NK-92 (cell line): Measurements from ENCODE around the gene HOXD13.

Experiments
- DNase-seq: peaks from one replicate; lab custom pipeline; 2025; ENCODE audit not compliant: unreplicated experiment; lab: John Stamatoyannopoulos, UW

HOXD13 gene

DNA sequence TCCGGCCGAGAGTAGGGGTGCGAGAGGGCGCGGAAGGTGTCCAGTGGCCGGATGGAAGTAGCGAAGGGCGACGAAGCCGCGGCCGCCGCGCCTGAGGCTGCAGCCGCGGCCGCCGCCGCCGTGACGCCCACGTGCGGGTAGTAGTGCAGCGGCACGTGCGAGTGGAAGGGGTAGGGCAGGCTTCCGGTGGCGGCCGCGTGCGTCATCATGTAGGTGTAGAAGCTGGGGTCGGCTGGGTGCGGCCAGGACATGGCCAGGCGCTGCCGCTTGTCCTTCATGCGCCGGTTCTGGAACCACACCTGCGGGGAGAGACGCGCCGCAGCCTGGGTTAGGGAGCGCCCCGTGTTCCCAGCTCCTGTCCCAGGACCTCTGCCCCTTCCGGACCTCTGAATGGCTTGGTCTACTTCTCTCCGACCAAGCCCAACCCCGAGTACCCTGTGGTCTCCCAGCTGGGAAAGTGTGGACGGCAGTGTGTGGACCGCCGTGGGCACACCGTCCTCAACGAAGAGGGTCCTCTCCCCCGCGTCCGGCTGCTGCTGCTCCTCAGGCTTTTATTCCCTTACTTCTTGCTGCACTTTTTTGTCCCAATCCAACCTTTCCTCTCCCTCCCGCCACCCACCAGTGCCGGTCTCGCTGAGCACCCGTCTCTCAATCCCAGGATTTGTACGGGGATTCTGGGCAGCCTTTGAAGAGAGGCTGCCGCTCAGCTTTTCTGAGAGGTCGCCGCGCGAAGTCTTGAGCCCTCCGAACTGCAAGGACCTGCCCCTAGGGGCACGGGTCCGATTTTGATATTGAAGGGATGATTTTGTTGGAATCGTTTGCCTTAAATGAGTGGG lies 11.8 kb upstream of the HOXD13 start:
- no peak for DNase-seq

DNA sequence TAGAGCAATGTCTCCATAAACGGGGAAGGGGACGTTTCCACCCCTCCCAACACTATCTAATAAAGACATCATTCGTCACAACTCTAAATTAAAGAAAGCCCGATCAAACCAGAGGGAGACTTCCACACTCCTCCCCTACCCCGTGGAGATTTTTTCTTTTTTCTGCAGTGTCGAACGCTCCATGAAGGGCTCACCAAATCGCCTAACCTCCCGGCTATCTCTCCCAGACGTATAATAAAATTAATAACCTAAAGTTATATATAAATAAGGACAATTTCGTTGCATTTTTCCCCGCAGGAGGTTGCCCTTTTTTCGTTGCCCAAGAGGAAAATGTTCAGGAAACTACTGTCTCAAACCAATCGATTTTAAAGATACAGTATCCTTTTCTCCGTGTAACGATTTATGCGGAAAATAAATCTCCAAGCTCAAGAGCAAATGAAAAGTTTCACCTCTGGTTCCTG lies 11.1 kb upstream of the HOXD13 start:
- no peak for DNase-seq

DNA sequence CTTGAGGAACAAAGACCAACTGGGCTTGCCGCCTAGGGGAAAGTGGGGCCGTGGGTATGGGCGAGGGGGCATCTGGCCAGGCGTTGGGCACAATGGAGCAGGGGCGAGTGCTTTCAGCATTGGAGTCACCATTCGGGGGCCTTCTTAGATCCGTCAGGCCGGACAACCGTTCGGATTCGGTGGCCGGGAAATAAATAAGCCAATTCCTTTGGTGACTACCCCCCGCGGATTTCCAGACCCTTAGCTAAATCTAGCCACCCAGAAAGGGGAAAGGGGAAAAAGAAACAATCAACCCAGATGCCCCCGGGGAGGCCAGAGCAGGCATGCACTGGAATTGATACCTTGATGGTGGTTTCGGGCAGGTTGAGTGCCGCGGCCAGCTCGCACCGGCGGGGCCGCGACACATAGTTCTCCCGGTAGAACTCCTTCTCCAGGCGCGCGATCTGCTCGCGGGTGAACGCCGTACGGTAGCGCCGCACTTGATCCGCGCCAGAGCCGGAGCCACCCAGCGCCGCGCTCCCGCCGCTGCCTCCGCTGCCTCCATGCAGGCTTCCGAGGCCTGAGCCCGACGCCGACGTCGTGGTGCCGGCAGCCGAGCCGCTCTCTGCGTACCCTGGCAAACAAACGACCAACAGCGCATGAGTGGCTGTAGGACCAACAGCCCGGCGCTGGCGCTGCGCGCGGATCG lies 10.5 kb upstream of the HOXD13 start:
- DNase-seq: no peak

DNA sequence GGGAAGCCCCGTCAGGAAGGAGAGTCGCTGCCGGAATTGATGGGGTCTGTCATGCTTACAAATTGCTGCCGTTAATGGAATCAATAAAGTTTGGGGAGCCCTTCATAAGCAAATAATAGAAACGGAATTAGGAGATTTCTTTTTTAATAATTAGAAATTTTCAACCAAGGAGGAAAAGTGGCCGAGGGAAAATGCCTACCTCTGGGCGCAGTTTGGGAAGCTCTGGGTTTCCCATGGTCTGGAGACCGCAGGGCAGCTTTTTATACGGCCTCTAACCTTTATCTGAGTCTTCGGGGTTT lies 10.0 kb upstream of the HOXD13 start:
- no peak for DNase-seq

DNA sequence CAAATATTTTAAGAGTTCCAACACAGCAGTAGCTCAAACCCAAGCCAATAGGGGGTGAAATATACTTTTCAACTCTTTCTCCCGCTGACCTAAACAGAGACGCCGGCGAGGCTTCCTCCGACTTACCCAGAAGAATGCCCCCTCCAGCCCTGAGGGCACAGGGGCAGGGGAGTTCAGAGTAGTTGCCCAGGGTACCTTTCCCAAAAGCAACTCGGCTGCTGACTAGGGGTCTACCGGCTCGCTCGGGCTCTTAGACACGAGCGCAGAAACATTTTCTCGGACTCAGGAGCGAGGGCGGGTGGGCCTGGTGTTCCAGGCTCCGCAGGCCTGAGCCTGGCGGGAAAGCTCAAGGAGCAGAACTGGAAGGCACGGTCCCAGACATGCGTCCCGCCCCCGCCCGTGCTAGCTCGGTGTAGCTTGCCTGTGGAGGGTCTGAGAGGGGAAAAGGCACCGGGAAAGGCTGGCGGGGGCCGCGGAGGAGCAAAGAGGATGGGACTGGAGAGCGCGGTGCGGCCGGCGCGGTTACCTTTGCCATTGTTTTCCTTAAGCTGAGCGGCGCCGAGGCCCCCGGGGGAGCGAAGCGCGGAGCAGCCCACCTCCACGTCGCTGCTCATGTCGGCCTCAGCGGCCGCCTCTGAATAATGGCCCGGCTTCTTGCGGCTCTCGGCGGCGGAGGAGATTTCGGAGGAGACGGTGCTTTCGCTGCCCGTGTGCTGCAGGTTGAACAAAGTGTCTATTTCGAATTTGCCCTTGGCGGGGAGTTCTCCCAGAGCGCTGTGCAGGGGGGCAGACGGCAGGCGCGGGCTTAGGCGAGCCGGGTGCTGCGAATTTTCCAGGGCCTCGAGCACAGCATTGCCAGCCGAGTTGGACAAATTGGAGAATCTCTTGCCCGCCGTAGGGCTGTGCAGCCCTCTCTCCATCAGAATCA lies 9.4 kb upstream of the HOXD13 start:
- DNase-seq: no peak

DNA sequence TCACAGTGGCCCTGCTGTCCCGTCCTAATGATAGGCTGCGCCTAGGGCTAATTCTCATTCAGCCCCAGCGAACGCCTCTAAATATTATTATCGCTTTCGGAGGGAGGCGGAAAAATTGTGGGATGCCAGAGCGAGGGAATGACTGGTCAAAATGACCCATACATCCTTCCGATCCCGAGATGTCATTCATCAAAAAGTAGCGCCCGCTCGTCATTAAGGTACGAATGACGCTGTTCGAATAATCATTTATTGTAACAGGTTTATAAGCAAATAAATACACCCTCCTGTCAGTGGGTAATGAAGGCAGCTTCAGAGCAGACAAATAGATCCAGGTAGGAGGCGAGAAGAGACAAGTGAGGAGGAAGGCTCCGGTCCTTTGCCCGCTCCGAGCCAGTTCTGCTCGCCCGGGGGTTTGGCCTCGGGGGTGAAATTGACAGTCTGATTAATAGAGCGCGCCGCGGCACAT lies 8.7 kb upstream of the HOXD13 start, which contains the start of gene EVX2:
TSS of gene EVX2 (minus strand) at position 167 of the 466 bp plus-strand sequence. CDS start 186 bp downstream, outside the sequence.
- no peak for DNase-seq

DNA sequence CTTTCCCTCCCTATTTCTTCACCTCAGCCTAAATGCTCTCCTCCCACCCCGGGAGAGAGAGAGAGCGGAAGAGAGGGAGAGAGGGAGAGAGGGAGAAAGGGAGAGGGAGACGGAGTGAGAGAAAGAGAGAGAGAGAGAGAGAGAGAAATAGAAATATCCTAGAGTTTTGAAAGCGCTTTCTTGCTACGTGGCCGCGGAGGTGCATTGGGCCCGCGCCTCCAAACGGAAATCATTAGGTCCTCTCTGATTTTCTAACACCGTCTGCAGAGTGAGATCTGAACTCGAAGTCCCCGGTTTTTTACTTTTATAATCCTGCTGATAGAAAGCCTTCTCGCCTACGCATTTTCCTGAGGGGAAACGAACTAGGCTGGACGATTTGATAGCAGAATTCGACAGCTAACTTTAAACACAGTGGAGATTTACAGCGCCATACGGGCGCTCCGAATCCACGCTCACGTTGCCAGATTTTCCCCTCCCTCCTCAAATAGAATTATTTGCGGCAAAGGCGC lies 7.9 kb upstream of the HOXD13 start:
- DNase-seq: no peak

DNA sequence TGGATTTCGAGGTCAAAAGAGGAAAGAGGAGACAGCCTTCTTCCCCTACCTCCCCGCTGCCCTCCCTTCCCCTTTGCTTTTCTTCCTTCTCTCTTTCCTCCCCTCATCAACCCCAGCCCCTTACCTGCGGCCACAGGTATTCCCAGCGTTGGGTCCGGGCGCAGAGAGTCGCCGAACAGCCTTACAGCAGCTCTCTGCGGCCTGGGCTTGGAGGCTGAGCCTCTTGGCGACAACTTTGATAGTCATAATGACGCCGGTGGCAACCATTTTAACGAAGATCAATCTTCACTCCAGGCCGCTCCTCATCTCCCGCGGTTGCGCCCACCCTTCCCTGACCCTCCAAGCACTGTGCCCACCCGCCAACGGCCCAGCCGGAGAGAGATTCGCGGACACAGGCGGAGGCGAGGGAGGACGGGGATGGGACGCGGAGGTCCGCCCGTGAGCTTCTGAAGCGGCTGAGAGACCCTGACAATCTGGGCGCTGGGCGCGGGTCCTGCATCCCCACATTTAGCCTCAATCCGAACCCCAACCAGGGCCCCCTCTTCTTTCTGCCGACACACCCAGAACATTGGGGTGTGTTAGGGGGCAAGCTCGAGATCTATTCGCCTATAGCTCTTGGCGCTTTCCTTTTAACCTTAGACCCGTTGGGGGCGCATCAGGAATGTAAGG lies 7.3 kb upstream of the HOXD13 start:
- no peak for DNase-seq

DNA sequence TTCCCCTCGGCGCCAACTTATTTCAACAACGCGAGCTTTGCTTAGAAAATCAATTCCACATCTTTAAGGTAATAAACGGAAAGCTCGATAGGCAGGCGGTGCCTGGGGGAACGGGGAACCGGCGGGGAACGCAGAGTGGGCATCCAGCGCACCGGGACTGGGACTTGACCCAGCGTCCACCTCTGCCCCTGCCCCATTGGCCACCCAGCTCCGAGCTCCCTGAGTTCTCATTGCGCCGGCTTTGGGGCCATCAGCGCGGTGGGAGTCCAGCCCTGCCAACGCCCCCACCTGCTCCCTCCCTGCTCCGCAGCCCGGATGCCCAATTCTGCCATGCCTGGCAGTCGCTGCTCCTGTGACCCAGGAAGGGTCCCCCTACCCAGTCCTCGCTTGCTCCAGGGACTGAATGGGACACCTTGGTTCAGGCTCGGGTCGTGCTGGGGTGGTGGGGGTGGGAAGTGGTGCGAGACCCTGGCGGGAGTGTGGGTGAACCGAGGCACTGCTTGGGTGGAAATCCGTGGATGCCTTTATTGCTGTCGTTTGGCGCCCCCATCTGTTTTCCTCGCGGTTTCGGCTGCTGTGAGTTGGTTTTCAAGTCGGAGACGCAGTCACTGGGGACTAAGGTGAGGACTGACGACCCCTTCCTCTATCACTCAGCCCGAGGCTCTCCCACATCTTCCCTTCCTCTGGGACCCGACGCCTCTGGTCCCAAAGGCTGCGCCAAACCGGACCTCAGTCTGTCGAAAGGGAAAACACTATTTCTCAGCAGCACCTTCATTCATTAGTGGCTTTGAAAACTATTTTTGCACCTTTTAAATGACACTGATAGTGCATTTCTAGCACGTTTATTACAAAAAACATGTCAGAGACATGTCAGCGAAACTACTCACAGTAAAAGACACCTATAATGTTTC lies 6.4 kb upstream of the HOXD13 start:
- DNase-seq: no peak

DNA sequence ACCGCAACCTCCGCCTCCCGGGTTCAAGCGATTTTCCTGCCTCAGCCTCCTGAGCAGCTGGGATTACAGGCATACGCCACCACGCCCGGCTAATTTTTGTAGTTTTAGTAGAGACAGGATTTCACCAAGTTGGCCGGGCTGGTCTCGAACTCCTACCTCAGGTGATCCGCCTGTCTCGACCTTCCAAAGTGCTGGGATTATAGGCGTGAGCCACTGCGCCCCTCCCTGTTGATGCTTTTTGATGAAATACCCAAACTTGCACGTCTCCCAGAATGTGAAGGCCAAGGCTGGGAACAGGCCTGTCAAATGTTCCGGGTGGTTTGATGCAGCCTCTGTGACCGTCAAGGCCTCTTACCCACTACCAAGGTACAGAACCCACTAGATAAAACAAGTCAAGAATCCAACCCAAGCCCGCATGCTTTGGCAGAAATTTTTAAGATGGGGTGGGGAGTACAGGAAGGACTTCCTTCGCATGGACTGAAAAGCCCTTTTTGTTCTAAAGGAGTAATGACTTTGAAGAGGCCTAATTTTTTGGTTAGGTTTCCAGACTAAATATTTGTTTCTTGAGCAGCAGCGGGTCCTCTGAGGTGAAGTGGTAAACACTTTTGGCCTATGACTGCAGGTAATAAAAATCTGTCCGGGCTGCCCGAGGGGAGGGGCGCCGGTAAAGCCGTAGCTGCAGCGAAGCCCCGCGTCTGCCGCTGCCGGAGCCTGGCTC lies 5.0 kb upstream of the HOXD13 start:
- no peak for DNase-seq

DNA sequence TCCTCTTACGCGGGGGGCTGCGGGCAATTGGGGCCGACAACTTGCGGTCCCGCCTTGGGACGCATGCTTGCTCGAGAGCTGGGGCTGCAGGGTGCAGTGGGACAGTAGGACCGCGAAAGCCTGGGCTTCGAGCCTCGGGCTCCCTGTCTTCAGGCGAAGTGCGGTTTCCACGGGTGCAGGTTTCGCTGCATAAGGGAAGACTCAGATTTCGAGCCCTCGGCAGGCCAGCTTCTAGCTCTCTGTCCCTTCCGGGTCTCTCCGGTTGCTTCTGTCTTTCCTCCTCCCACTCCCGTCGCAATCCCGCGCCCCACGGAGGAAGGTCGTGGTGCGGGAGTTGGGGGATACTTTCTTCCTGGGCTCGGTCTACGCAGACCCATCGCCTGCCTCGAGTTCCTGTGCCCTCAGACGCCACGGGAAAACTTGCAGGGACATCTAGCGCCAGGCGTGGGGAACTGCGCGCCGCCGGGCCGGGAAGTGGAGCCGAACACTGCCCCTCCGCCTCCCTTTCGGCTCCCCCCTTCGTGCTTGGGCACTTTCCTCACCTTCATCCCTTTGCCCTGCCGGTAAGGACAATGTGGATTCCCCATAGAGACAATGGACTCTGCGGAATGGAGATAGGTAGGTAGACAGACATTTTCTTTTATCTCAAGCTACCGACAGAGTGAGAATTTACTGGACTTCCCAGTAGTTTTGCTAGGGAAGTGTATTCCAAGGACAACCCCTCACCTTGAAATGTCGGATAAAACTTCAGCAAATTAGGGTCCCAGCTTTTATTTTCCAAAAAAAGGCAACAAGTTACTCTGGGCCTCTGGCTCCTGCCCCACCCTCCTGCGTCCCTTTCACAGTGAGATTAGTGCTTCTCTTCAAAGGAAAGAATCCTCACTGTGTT lies 4.2 kb upstream of the HOXD13 start:
- DNase-seq: no peak

DNA sequence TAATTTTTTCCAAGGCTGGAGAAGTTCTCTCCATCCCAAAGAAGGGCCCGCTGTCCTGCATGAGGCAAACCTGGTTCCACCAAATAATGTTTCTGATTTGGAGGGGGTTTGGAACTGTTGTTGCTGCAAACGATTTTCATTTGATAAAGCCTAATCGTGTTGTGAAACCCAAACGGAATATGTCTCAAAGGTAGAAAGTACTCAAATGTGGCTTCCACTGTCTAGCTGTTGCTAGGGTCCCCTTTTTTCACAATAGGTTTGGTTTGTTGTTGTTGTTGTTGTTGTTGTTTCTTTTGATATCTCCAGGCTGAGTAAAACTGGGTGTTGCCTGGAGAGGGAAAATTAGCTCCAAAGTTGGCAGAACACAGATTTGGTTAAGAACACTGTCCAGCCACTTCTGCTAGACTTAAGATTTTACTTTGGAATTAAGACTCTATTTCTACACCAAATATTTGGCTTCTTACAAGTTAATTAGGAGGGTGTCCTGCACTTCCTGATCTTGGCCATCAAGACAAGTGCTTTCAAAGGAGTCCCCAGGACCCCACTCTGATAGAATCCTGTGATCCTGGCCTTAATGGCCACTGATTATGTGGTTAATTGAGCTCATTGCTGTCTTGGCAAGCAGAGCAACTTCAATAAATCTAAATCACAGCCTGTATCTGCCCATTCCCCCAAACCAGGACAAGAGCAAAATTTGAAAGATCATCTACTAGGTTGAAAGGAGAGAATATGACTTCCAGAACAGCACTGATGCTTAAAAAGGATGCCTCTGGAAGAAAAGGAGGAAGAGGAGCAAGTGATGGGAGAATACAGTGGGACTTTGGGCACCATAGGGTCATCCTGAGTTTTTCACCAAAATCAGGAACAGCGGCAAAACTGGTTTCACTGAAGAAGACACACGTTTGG lies 3.3 kb upstream of the HOXD13 start:
- DNase-seq: no peak

DNA sequence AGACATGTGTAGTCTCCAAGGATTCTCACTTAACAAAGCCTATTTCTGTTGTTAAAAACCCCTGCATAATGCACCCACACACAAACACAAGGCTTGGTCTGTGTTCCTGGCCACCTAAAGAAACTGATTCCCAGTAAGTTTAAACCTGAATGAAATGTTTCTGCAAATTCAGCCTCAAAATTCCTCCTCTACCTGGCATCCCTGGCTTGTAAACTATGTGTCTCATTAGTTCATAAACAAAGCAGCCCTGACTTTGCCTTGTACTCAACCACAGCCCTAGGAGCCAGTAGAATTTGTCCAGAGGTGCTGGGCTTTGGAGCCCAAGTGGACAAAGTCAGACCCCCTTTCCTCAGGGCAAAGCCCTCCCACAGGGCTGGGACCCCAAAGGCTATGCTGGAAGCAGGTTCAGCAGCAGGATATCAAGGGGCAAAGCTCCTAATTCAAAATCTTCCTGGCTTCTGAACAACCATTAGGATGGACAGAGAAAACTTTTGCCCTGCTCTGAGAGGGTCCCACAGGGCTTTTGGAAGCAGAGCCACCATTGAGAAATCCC lies 2.6 kb upstream of the HOXD13 start:
- no peak for DNase-seq

DNA sequence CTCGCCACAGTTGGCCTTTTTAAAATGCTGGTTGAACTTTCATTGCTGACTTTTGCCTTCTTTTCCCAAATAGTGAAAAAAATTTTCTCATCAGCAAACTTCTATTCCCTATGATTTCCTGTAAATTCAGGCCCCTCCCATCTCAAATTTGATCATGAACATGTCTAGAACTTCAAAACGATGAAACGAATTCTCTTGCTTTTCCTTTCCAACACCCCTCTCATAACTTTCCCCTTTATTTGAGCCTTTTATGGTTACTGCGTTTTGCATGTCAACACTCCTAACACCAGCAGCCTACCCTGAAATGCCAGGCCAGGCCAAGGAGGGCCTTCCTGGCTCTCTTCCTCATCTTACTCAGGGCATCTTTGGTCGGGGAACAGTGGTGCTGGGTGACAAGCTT lies 1.7 kb upstream of the HOXD13 start:
- DNase-seq: no peak

DNA sequence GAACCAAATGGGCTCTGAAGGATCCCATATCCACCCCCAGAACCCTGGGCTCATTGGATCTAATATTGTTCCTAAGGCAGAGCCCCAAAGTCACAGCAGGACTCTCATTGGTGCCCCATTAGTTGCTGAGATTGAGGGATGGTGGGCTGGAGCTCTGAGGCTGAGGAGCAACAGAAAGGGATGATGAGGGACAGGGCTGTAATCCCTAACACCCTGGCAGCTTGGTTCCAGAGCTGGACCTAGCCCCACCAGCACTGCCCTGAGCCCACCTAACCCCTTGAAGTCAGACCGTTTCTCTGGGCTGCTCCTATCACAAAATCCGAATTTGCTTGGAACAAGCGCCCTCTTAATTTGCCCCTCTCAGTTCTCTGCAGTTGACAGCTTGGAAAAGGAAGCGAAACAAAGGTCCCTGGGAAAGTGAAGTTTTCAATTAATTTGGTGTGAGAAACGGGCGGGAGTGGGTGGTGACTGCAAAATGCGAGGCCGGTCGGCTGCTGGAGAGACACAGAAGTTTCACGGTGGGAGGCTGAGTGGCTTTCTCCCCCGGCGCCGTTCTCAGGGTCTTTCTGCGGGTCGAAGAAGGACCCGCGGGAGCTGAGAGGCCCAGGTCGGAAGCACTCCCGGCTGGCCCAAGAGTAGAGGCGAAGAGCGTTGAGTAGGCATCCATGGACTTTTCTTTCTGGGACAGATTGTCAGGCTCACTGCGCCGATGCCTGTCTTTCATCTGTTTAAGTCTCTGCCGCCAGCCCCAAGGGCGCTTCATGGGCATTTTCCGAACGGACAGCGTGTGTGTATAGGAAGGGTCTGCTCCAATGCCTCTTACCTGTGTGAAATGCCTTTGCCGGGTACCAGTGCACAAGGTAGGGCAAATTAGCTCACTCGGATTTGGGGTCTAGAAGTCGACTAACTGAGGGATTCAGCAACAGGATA lies 927 bp upstream of the HOXD13 start:
- DNase-seq: no peak
